WTC11 (cell line): Measurements from ENCODE around the gene TCOF1. TPM values are rescaled to one million over a fixed set of nuclear protein-coding genes. Genes with fewer than 3 reads are reported as not detected.

Source experiments
- ATAC-seq: fragments of 200-7000 bp; cut with Tn5 transposase; 2 replicates; pipeline ENCODE4 v1.10.0; 2021; ENCODE audit warnings: mild to moderate bottlenecking, moderate library complexity
- CTCF ChIA-PET: fragments of 300-600 bp; sonication (Branson Sonifier 250); formaldehyde crosslinking; loops from one replicate; lab custom pipeline; 2021; ENCODE audit warnings: antibody characterized with exemption; lab: Charles Lee
- POLR2A ChIA-PET: fragments of 350-600 bp; sonication (Branson Sonifier 250); formaldehyde crosslinking; loops from one replicate; lab custom pipeline; 2021; ENCODE audit warnings: antibody characterized with exemption; lab: Charles Lee
- DNase-seq: peaks from one replicate; pipeline ENCODE4 v3.0.0; 2021; ENCODE audit warnings: low spot score
- H3K27ac Mint-ChIP-seq: 2 replicates; pipeline ENCODE4 v1.8.0; 2021; ENCODE audit warnings: mixed read lengths
- H3K27me3 Mint-ChIP-seq: 2 replicates; pipeline ENCODE4 v1.8.0; 2021; ENCODE audit warnings: low read depth, mild to moderate bottlenecking, moderate library complexity, mixed read lengths
- H3K36me3 Mint-ChIP-seq: 2 replicates; pipeline ENCODE4 v1.8.0; 2021; ENCODE audit warnings: mixed read lengths
- H3K4me1 Mint-ChIP-seq: 2 replicates; pipeline ENCODE4 v1.8.0; 2022; ENCODE audit warnings: mixed read lengths
- H3K4me3 Mint-ChIP-seq: 2 replicates; pipeline ENCODE4 v1.8.0; 2021; ENCODE audit warnings: mild to moderate bottlenecking, moderate library complexity, mixed read lengths
- H3K9me3 Mint-ChIP-seq: 2 replicates; pipeline ENCODE4 v1.8.0; 2021; ENCODE audit warnings: mixed read lengths
- ELF4 ChIP-seq: sonication (generic); formaldehyde crosslinking; IDR thresholded peaks from 2 replicates; pipeline ENCODE4 v1.8.1; 2022; ENCODE audit warnings: low read depth, mild to moderate bottlenecking, moderate library complexity, missing genetic modification reagents
- EMX1 ChIP-seq: fragments of 250-450 bp; sonication (Bioruptor Pico); IDR thresholded peaks from 2 replicates; pipeline ENCODE4 v1.8.0; 2021; ENCODE audit warnings: mild to moderate bottlenecking
- FOXJ3 ChIP-seq: sonication (generic); formaldehyde crosslinking; IDR thresholded peaks from 2 replicates; pipeline ENCODE4 v1.9.0; 2021; ENCODE audit warnings: missing genetic modification reagents, mild to moderate bottlenecking, borderline replicate concordance
- FOXP1 ChIP-seq: sonication (generic); formaldehyde crosslinking; IDR thresholded peaks from 2 replicates; pipeline ENCODE4 v1.8.0; 2022; ENCODE audit warnings: missing genetic modification reagents, mild to moderate bottlenecking, moderate library complexity, borderline replicate concordance
- GRHL2 ChIP-seq: fragments of 250-450 bp; sonication (Bioruptor Pico); IDR thresholded peaks from 2 replicates; pipeline ENCODE4 v1.8.0; 2022; ENCODE audit warnings: mild to moderate bottlenecking, moderate library complexity; ENCODE audit not compliant: insufficient replicate concordance, severe bottlenecking
- GTF2I ChIP-seq: fragments of 250-450 bp; sonication (Bioruptor Pico); conservative IDR thresholded peaks from 2 replicates; pipeline ENCODE4 v1.4.0; 2021; ENCODE audit warnings: mild to moderate bottlenecking
- MXD4 ChIP-seq: fragments of 250-450 bp; sonication (Bioruptor Pico); IDR thresholded peaks from 2 replicates; pipeline ENCODE4 v1.8.0; 2021; ENCODE audit warnings: mild to moderate bottlenecking, moderate library complexity, borderline replicate concordance
- MYBL2 ChIP-seq: sonication (generic); formaldehyde crosslinking; IDR thresholded peaks from 2 replicates; pipeline ENCODE4 v1.8.1; 2023; ENCODE audit warnings: mild to moderate bottlenecking, moderate library complexity, missing genetic modification reagents
- NR2C2 ChIP-seq: sonication (generic); formaldehyde crosslinking; IDR thresholded peaks from 2 replicates; pipeline ENCODE4 v1.8.0; 2022; ENCODE audit warnings: mild to moderate bottlenecking, missing genetic modification reagents
- PRRX2 ChIP-seq: fragments of 250-450 bp; sonication (Bioruptor Pico); IDR thresholded peaks from 2 replicates; pipeline ENCODE4 v1.8.0; 2021; ENCODE audit warnings: mild to moderate bottlenecking
- SMAD3 ChIP-seq: sonication (generic); formaldehyde crosslinking; IDR thresholded peaks from 2 replicates; pipeline ENCODE4 v1.8.0; 2022; ENCODE audit warnings: missing genetic modification reagents, mild to moderate bottlenecking, borderline replicate concordance
- SMAD4 ChIP-seq: sonication (generic); formaldehyde crosslinking; IDR thresholded peaks from 2 replicates; pipeline ENCODE4 v1.8.0; 2022; ENCODE audit warnings: mild to moderate bottlenecking, missing genetic modification reagents
- TEAD1 ChIP-seq: sonication (generic); formaldehyde crosslinking; IDR thresholded peaks from 2 replicates; pipeline ENCODE4 v1.8.0; 2022; ENCODE audit warnings: mild to moderate bottlenecking, missing genetic modification reagents
- TEAD4 ChIP-seq: sonication (generic); formaldehyde crosslinking; IDR thresholded peaks from 2 replicates; pipeline ENCODE4 v1.8.0; 2022; ENCODE audit warnings: mild to moderate bottlenecking, missing genetic modification reagents
- ZBTB21 ChIP-seq: sonication (generic); formaldehyde crosslinking; IDR thresholded peaks from 2 replicates; pipeline ENCODE4 v1.8.1; 2023; ENCODE audit warnings: mild to moderate bottlenecking, missing genetic modification reagents, borderline replicate concordance
- ZNF121 ChIP-seq: sonication (generic); formaldehyde crosslinking; IDR thresholded peaks from 2 replicates; pipeline ENCODE4 v1.8.0; 2023; ENCODE audit warnings: missing genetic modification reagents
- ZNF671 ChIP-seq: fragments of 250-450 bp; sonication (Bioruptor Pico); IDR thresholded peaks from 2 replicates; pipeline ENCODE4 v1.8.0; 2021; ENCODE audit warnings: mild to moderate bottlenecking
- total RNA-seq: library from RNA; stranded (reverse); gene quantifications from 3 replicates; pipeline ENCODE4 v1.2.3, GENCODE V29; 2021
- TF ChIP-seq, protein P1 (sequence below): sonication (generic); formaldehyde crosslinking; IDR thresholded peaks from 2 replicates; pipeline ENCODE4 v1.8.0; 2022; ENCODE audit warnings: mild to moderate bottlenecking, missing genetic modification reagents
- TF ChIP-seq, protein P2 (sequence below): sonication (generic); formaldehyde crosslinking; IDR thresholded peaks from 2 replicates; pipeline ENCODE4 v1.8.1; 2022; ENCODE audit warnings: missing genetic modification reagents, borderline replicate concordance
- TF ChIP-seq, protein P3 (sequence below): sonication (generic); formaldehyde crosslinking; IDR thresholded peaks from 2 replicates; pipeline ENCODE4 v1.8.0; 2023; ENCODE audit warnings: mild to moderate bottlenecking, missing genetic modification reagents

TCOF1 gene
- total RNA-seq, 1 experiment from 2014 or later, result 174 TPM

DNA sequence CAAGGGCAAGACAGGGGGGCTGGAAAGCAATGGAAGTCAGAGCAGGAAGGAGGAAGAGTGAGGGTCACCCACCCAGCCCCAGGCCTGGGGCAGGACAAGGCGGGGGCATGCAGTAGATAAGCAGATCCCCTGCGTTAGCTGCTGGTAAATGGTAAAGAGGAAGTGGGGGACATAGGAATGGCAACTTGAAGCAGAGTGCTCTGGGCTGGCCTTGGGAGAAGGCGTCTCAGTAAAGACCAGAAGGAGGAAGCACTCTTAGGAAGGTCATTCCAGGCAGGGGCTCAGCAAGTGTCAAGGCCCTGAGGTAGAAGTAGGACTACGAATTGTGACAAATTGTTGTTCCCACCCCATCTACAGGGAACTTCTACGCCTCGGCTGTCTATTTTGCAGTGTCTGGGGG lies 15.1 kb downstream of the TCOF1 start (continued):
- TF ChIP-seq TEAD1 (CRISPR knock-in tag) (no peak), GTF2I (CRISPR knock-in tag) (no peak)

DNA sequence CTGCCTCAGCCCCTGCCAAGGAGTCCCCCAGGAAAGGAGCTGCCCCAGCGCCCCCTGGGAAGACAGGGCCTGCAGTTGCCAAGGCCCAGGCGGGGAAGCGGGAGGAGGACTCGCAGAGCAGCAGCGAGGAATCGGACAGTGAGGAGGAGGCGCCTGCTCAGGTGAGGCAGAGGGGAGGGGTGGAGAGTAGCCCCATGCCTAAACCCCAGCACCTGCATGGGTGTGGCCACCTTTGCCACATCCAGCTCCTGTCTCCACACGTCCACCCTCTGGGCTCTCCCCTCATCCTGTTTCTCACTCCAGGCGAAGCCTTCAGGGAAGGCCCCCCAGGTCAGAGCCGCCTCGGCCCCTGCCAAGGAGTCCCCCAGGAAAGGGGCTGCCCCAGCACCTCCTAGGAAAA lies 17.2 kb downstream of the TCOF1 start:
- H3K4me3 Mint-ChIP-seq, result no peak overlapping the region
- H3K36me3 Mint-ChIP-seq, result peaks cover 83% of the 10 kb centered on the region
- DNase-seq, result no peak
- H3K27ac Mint-ChIP-seq, result no peak overlapping the region
- 0 out of 2 replicates have a peak, but pooled peaks have one; percentile 9 for ATAC-seq
- no peaks in the 10 kb centered on the region for H3K4me1 Mint-ChIP-seq
- POLR2A ChIA-PET, result no interaction called here
- no peaks in the 10 kb centered on the region for H3K27me3 Mint-ChIP-seq
- CTCF ChIA-PET, result interaction anchor here (0.6 to 0.7 kb wide), 2 partner anchors 25 kb away, joined by 3 read pairs; no protein-coding TSS in a partner anchor
- TF ChIP-seq PRRX2 (CRISPR knock-in tag), result no peak
- TF ChIP-seq ELF4, result no peak
- TF ChIP-seq EMX1, result no peak
- no peak for TF ChIP-seq FOXJ3 (CRISPR knock-in tag)
- no peak for TF ChIP-seq MXD4
- TF ChIP-seq ZNF671 (CRISPR knock-in tag), result no peak
- TF ChIP-seq, protein P1, sequence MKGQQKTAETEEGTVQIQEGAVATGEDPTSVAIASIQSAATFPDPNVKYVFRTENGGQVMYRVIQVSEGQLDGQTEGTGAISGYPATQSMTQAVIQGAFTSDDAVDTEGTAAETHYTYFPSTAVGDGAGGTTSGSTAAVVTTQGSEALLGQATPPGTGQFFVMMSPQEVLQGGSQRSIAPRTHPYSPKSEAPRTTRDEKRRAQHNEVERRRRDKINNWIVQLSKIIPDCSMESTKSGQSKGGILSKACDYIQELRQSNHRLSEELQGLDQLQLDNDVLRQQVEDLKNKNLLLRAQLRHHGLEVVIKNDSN, result no peak
- no peak for TF ChIP-seq GRHL2
- TF ChIP-seq, protein P2, sequence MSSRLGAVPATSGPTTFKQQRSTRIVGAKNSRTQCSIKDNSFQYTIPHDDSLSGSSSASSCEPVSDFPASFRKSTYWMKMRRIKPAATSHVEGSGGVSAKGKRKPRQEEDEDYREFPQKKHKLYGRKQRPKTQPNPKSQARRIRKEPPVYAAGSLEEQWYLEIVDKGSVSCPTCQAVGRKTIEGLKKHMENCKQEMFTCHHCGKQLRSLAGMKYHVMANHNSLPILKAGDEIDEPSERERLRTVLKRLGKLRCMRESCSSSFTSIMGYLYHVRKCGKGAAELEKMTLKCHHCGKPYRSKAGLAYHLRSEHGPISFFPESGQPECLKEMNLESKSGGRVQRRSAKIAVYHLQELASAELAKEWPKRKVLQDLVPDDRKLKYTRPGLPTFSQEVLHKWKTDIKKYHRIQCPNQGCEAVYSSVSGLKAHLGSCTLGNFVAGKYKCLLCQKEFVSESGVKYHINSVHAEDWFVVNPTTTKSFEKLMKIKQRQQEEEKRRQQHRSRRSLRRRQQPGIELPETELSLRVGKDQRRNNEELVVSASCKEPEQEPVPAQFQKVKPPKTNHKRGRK (CRISPR knock-in tag), result no peak
- TF ChIP-seq FOXP1 (CRISPR knock-in tag), result no peak
- no peak for TF ChIP-seq ZNF121
- TF ChIP-seq, protein P3, sequence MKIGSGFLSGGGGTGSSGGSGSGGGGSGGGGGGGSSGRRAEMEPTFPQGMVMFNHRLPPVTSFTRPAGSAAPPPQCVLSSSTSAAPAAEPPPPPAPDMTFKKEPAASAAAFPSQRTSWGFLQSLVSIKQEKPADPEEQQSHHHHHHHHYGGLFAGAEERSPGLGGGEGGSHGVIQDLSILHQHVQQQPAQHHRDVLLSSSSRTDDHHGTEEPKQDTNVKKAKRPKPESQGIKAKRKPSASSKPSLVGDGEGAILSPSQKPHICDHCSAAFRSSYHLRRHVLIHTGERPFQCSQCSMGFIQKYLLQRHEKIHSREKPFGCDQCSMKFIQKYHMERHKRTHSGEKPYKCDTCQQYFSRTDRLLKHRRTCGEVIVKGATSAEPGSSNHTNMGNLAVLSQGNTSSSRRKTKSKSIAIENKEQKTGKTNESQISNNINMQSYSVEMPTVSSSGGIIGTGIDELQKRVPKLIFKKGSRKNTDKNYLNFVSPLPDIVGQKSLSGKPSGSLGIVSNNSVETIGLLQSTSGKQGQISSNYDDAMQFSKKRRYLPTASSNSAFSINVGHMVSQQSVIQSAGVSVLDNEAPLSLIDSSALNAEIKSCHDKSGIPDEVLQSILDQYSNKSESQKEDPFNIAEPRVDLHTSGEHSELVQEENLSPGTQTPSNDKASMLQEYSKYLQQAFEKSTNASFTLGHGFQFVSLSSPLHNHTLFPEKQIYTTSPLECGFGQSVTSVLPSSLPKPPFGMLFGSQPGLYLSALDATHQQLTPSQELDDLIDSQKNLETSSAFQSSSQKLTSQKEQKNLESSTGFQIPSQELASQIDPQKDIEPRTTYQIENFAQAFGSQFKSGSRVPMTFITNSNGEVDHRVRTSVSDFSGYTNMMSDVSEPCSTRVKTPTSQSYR (CRISPR knock-in tag), result no peak
- no peak for TF ChIP-seq NR2C2 (CRISPR knock-in tag)
- no peak for TF ChIP-seq SMAD3 (CRISPR knock-in tag)
- no peak for TF ChIP-seq TEAD4 (CRISPR knock-in tag)
- no peak for TF ChIP-seq MYBL2 (CRISPR knock-in tag)
- TF ChIP-seq ZBTB21 (CRISPR knock-in tag), result no peak
- TF ChIP-seq SMAD4 (CRISPR knock-in tag), result no peak
- H3K9me3 Mint-ChIP-seq, result no peaks in the 10 kb centered on the region
